Kidney (tissue), 14 donors: Measurements from ENCODE around the gene CKAP2L. TPM values are rescaled to one million over a fixed set of nuclear protein-coding genes. Genes with fewer than 3 reads are reported as not detected.

Experiments
- DNase-seq, 5 donors: peaks; one replicate each; pipeline ENCODE4 v3.0.0-alpha.2; 2013 to 2020
- FAIRE-seq: peaks from 2 replicates; lab custom pipeline; 2012; peaks lifted over from hg19 to GRCh38; lab: Jason Lieb, UNC
- H3K27ac ChIP-seq, 2 donors: one replicate each; pipeline ENCODE4 v1.7.0; 2013; ENCODE audit warnings: low read depth in 2 of 2, low read length in 2 of 2, inconsistent platforms in 1 of 2
- H3K27me3 ChIP-seq: one replicate; pipeline ENCODE4 v1.7.1; 2013; ENCODE audit warnings: low read length, inconsistent platforms; ENCODE audit not compliant: control insufficient read depth, insufficient read depth
- H3K36me3 ChIP-seq, 3 donors: one replicate each; pipeline versions ENCODE4 v1.7.0 to v1.7.1; 2013; ENCODE audit warnings: low read length in 3 of 3, control low read depth in 1 of 3, inconsistent platforms in 1 of 3; ENCODE audit not compliant: insufficient read depth in 3 of 3, control insufficient read depth in 2 of 3
- H3K4me1 ChIP-seq, 3 donors: one replicate each; pipeline versions ENCODE4 v1.7.0 to v1.7.1; 2013; ENCODE audit warnings: low read length in 3 of 3, inconsistent platforms in 1 of 3, low read depth in 1 of 3; ENCODE audit not compliant: control insufficient read depth in 2 of 3, insufficient read depth in 2 of 3
- H3K4me3 ChIP-seq, 3 donors: one replicate each; pipeline versions ENCODE4 v1.7.0 to v1.8.1; 2013; ENCODE audit warnings: low read length in 3 of 3, control low read depth in 1 of 3, inconsistent platforms in 1 of 3
- H3K9ac ChIP-seq, 3 donors: one replicate each; pipeline versions ENCODE4 v1.7.0 to v1.7.1; 2013; ENCODE audit warnings: low read length in 3 of 3, control low read depth in 1 of 3, inconsistent platforms in 1 of 3
- H3K9me3 ChIP-seq, 3 donors: one replicate each; pipeline versions ENCODE4 v1.7.0 to v1.7.1; 2013; ENCODE audit warnings: low read length in 3 of 3, control low read depth in 1 of 3, inconsistent platforms in 1 of 3; ENCODE audit not compliant: control insufficient read depth in 2 of 3, insufficient read depth in 1 of 3
- intact Hi-C: fragments of 100-400 bp; cut with DNase I; formaldehyde crosslinking; loops from one replicate; pipeline ENCODE4 v1.11.1; 2022
- polyA plus RNA-seq: library from polyadenylated mRNA; stranded (reverse); fragments of 350-450 nt; fragmentation: Illumina TruSeq; extraction: RNeasy Lipid Tissue Mini Kit (QIAGEN cat#74804); gene quantifications from one replicate; pipeline ENCODE4 v1.2.3, GENCODE V29; 2014; ENCODE audit warnings: low read depth, low replicate concordance; ENCODE audit not compliant: insufficient read depth
- total RNA-seq: library from RNA; stranded (reverse); fragmentation: NEBNext Ultra II Directional; extraction: Animal tissue kit (Norgen Biotek cat#: 25700); gene quantifications from one replicate; pipeline ENCODE4 v1.2.1, GENCODE V29; 2021
- TF ChIP-seq, protein P1 (sequence below): IDR thresholded peaks from 3 replicates; pipeline ENCODE4 v1.5.1; 2012; ENCODE audit warnings: mild to moderate bottlenecking, moderate library complexity, borderline replicate concordance; ENCODE audit not compliant: insufficient read depth; ENCODE audit errors: extremely low read depth
- donor health status: control.
- donor health status: control.
- donor health status: control.
- donor health status: control.
- donor health status: control.
- donor health status: DM: yes; HTN: yes; CAD: no.
- donor health status: Normal renal cell carcinoma (clear cell type).

The CKAP2L gene
- total and polyA plus RNA-seq, 2 donors from 2014 or later = 0.88 TPM; not detected in 1

DNA sequence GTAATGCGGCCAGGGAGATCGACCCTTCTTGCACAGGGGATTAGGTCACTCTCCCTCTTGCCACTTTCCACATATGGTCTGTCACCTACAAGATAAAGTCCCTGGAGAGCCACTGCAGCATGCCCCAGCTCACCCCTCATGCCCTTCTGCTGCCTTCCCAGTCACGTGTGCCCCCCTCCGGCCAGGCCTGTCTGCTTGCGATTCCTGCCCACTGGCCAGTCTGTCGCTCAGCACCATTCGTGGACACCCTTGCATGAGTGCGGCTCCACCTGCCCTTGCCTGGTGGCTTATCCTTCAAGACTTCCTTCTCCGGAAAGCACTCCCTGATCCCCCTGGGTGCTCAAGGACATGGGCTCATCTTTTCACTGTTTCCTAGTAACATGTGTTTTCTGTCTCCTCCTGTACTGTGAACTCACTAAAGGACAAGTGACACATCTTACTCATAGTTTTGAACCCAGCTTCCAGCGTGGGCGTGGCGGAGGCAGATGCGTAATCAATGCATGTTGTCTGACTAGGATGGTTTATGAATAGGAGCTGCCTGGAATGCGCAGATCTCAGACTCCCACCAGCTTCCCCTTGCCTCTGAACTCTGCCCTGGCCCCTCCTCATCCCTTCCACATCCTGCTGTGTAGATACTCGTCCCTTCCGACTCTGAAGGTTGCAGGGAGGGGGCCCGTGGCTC lies 51.4 kb downstream of the CKAP2L start:
- TF ChIP-seq, protein P1, sequence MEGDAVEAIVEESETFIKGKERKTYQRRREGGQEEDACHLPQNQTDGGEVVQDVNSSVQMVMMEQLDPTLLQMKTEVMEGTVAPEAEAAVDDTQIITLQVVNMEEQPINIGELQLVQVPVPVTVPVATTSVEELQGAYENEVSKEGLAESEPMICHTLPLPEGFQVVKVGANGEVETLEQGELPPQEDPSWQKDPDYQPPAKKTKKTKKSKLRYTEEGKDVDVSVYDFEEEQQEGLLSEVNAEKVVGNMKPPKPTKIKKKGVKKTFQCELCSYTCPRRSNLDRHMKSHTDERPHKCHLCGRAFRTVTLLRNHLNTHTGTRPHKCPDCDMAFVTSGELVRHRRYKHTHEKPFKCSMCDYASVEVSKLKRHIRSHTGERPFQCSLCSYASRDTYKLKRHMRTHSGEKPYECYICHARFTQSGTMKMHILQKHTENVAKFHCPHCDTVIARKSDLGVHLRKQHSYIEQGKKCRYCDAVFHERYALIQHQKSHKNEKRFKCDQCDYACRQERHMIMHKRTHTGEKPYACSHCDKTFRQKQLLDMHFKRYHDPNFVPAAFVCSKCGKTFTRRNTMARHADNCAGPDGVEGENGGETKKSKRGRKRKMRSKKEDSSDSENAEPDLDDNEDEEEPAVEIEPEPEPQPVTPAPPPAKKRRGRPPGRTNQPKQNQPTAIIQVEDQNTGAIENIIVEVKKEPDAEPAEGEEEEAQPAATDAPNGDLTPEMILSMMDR = no peak
- DNase-seq (peak in 3 of 5 donors; percentile 33 to 45 (median 40)), FAIRE-seq (no peak)
- Histone ChIP-seq H3K36me3 (no peaks in the 10 kb centered on the region), H3K4me1 (peaks cover 0 to 7% (median 3%) of the 10 kb centered on the region in 3 donors), H3K4me3 (no peak overlapping the region), H3K27me3 (no peaks in the 10 kb centered on the region), H3K27ac (no peak overlapping the region), H3K9me3 (no peaks in the 10 kb centered on the region), H3K9ac (no peak overlapping the region)
- intact Hi-C loops = no loop called here

DNA sequence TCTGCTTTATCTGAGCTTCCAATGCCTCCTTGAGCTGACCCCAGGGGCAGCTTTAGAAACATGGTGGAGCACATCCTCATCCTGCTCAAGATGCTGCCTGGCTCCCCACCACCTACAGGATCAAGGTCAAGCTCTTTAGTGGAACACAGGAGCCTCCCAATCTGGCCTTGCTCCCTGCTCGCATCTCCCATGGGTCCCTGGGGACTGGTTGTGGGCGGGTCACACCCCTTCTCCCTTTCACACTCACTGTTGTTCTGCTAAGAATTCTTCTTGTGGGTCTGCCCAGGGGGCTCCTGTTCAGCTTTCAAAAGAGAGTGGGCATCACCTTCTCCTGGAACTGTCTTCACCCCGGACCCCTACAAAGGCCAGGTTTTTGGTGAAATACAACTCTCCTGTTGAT lies 51.9 kb downstream of the CKAP2L start:
- H3K9ac ChIP-seq = no peak overlapping the region
- peak overlapping the region in 1 of 2 donors; percentile 22 for H3K27ac ChIP-seq
- peaks cover 0 to 7% (median 3%) of the 10 kb centered on the region in 3 donors for H3K4me1 ChIP-seq
- H3K9me3 ChIP-seq = no peaks in the 10 kb centered on the region
- no peak overlapping the region for H3K4me3 ChIP-seq
- H3K36me3 ChIP-seq = no peaks in the 10 kb centered on the region
- FAIRE-seq (no peak), DNase-seq (peak in 1 of 5 donors; percentile 22)
- intact Hi-C loops = no loop called here
- no peaks in the 10 kb centered on the region for H3K27me3 ChIP-seq
- TF ChIP-seq, protein P1 = no peak

DNA sequence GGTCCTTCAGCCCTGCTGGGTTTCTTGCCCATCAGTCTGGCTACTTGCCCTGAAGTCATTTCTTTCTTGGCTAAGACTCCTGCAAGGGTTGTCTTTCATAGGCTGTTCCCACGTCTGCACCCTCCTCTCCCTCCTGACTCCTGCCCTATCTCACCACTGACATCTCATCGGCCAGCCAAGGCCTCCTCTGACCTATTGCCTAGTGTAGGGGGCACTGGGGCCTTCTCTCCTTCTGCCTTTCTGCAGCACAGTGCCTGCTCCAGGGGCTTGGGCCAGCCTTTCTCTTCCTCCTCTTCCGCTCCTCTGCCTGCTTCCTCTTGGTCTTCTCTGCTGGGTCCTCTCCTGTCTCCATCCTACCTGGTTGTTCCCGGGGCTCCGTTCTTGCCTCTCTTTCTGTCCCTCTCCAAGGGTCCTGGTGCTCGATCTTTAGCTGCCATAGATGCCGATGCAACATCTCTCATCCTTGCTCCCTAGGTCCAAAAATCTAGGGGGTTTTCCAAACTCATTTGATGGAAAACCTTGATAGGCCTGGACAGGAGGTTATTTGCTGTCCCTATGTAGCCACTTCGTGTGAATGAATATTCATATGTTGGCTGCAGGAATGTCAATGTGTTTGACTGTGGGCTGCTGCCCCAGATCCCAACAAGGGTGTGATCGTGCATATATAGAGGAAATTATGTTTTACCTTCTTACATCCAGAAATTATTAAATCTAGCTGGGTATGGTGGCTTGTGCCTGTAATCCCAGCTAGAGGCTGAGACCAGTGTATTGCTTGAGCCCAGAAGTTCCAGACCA lies 53.3 kb downstream of the CKAP2L start:
- FAIRE-seq = no peak
- Histone ChIP-seq H3K4me1 (peaks cover 0 to 8% (median 3%) of the 10 kb centered on the region in 3 donors), H3K9me3 (no peaks in the 10 kb centered on the region), H3K27me3 (no peaks in the 10 kb centered on the region), H3K9ac (no peak overlapping the region), H3K4me3 (no peak overlapping the region), H3K27ac (peak overlapping the region in 1 of 2 donors; percentile 69), H3K36me3 (no peaks in the 10 kb centered on the region)
- TF ChIP-seq, protein P1 = no peak
- intact Hi-C loops = no loop called here
- peak in 4 of 5 donors; percentile 22 to 64 (median 38) for DNase-seq
